Measurements from ENCODE around the gene SNX24.

DNA sequence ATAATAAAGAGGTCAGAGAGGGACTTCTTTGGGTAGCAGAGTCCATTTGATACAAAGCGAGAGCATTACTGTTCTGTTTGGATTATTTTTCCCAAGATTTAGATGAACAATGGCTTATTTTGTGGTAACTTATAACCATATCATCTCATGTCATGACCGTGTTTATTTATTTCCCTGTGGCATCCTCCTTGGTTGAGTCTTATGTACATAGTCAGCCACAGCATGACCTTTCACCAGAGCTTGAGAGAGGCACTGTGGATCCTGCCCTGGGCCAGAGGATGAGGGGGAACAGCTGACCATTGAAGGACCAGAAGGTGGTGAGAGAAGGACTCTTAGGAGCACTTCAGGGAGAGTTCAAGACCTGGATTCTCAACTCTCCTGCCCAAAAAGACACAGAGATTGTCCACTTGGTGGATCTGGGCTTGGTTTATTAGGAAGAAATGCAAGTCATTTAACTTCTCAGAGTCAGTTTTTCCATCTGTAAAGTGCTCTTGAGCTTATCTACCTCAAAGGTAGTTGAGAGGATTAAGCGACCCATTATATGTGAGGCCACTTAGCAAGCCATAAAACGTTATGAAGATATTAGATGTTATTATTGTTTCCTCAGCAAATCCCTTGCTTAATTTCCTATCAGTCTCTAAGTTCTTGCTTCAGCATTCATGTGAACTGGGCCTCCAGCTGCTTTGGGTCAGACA lies 139.7 kb downstream of the SNX24 start:
- TF ChIP-seq, protein P1, sequence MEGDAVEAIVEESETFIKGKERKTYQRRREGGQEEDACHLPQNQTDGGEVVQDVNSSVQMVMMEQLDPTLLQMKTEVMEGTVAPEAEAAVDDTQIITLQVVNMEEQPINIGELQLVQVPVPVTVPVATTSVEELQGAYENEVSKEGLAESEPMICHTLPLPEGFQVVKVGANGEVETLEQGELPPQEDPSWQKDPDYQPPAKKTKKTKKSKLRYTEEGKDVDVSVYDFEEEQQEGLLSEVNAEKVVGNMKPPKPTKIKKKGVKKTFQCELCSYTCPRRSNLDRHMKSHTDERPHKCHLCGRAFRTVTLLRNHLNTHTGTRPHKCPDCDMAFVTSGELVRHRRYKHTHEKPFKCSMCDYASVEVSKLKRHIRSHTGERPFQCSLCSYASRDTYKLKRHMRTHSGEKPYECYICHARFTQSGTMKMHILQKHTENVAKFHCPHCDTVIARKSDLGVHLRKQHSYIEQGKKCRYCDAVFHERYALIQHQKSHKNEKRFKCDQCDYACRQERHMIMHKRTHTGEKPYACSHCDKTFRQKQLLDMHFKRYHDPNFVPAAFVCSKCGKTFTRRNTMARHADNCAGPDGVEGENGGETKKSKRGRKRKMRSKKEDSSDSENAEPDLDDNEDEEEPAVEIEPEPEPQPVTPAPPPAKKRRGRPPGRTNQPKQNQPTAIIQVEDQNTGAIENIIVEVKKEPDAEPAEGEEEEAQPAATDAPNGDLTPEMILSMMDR (IDR thresholded peaks at IDR 0.05) = no peak
- TF ChIP-seq POLR2A (IDR thresholded peaks at IDR 0.05) = no peak
- no peak for TF ChIP-seq EP300 (IDR thresholded peaks at IDR 0.05)
- no peak for TF ChIP-seq POLR2AphosphoS5 (IDR thresholded peaks at IDR 0.05)
